Neural cell (in vitro differentiated cells): ENCODE results near the gene NCK1. TPM values are rescaled to one million over a fixed set of nuclear protein-coding genes. Genes with fewer than 3 reads are reported as not detected.

ENCODE experiments used
- H2AFZ ChIP-seq: fragments of 200-600, 300-800 bp; sonication (generic), shearing (Covaris generic); 2 replicates; pipeline ENCODE4 v1.6.0; 2014; ENCODE audit warnings: low read depth, mild to moderate bottlenecking, antibody characterized with exemption, low read length, moderate library complexity
- H3F3A ChIP-seq: fragments of 200-600 bp; shearing (Covaris generic); 2 replicates; pipeline ENCODE4 v1.6.1; 2016; ENCODE audit warnings: mild to moderate bottlenecking, moderate library complexity, mixed read lengths, antibody characterized with exemption, low read length; ENCODE audit not compliant: insufficient read depth, poor library complexity, severe bottlenecking
- H3K27ac ChIP-seq: fragments of 200-600, 300-800 bp; sonication (generic), shearing (Covaris generic); 2 replicates; pipeline ENCODE4 v1.5.1; 2014; ENCODE audit warnings: mild to moderate bottlenecking, low read length, moderate library complexity
- H3K27me3 ChIP-seq: fragments of 300-800, 200-600 bp; sonication (generic), shearing (Covaris generic); 2 replicates; pipeline ENCODE4 v1.6.0; 2014; ENCODE audit warnings: mild to moderate bottlenecking, low read depth, low read length, moderate library complexity; ENCODE audit not compliant: insufficient read depth
- H3K36me3 ChIP-seq: fragments of 300-800, 200-600 bp; sonication (generic), shearing (Covaris generic); 2 replicates; pipeline ENCODE4 v1.5.1; 2014; ENCODE audit warnings: mild to moderate bottlenecking, antibody characterized with exemption, low read length, moderate library complexity; ENCODE audit not compliant: insufficient read depth
- H3K4me2 ChIP-seq: fragments of 300-800, 200-600 bp; sonication (generic), shearing (Covaris generic); 2 replicates; pipeline ENCODE4 v1.6.0; 2014; ENCODE audit warnings: mild to moderate bottlenecking, low read length
- H3K4me3 ChIP-seq: fragments of 300-800, 200-600 bp; sonication (generic), shearing (Covaris generic); 2 replicates; pipeline ENCODE4 v1.5.1; 2014; ENCODE audit warnings: mild to moderate bottlenecking, low read length, moderate library complexity
- H3K79me2 ChIP-seq: fragments of 200-600 bp; shearing (Covaris generic); replicated peaks from 2 replicates; pipeline ENCODE4 v1.6.0; 2014; ENCODE audit warnings: mild to moderate bottlenecking, low read length, moderate library complexity; ENCODE audit not compliant: insufficient read depth
- H3K9ac ChIP-seq: fragments of 300-800, 200-600 bp; sonication (generic), shearing (Covaris generic); 2 replicates; pipeline ENCODE4 v1.6.1; 2016; ENCODE audit warnings: mild to moderate bottlenecking, low read length, mixed read lengths
- H3K9me2 ChIP-seq: fragments of 200-600 bp; shearing (Covaris generic); 2 replicates; pipeline ENCODE4 v1.6.1; 2016; ENCODE audit warnings: mild to moderate bottlenecking, low read length, mixed read lengths; ENCODE audit not compliant: insufficient read depth
- H3K9me3 ChIP-seq: fragments of 200-600, 300-800 bp; sonication (generic), shearing (Covaris generic); 2 replicates; pipeline ENCODE4 v1.6.1; 2016; ENCODE audit warnings: mild to moderate bottlenecking, mixed run types, low read length, moderate library complexity, mixed read lengths
- H4K20me1 ChIP-seq: fragments of 200-600 bp; shearing (Covaris generic); 2 replicates; pipeline ENCODE4 v1.6.1; 2016; ENCODE audit warnings: mild to moderate bottlenecking, mixed run types; ENCODE audit not compliant: insufficient read depth
- CTCF ChIP-seq: fragments of 450-650 bp; IDR thresholded peaks from 2 replicates; pipeline ENCODE4 v1.5.1; 2014; ENCODE audit warnings: antibody characterized with exemption, mild to moderate bottlenecking, moderate library complexity; ENCODE audit not compliant: poor library complexity, severe bottlenecking
- EP300 ChIP-seq: fragments of 450-650 bp; conservative IDR thresholded peaks from 2 replicates; pipeline ENCODE4 v1.6.1; 2014; ENCODE audit warnings: antibody characterized with exemption, mild to moderate bottlenecking, moderate library complexity; ENCODE audit not compliant: poor library complexity, severe bottlenecking
- EZH2 ChIP-seq: fragments of 200-600, 300-800 bp; shearing (Covaris generic), sonication (generic); IDR thresholded peaks from 2 replicates; pipeline ENCODE4 v1.6.1; 2014; ENCODE audit warnings: antibody characterized with exemption, low read length, borderline replicate concordance, mild to moderate bottlenecking; ENCODE audit not compliant: insufficient read depth, poor library complexity, severe bottlenecking
- MXI1 ChIP-seq: fragments of 450-650 bp; conservative IDR thresholded peaks from 2 replicates; pipeline ENCODE4 v1.6.1; 2014; ENCODE audit warnings: antibody characterized with exemption, mild to moderate bottlenecking; ENCODE audit not compliant: poor library complexity, severe bottlenecking
- POLR2AphosphoS5 ChIP-seq: IDR thresholded peaks from 2 replicates; pipeline ENCODE4 v1.6.1; 2012
- RAD21 ChIP-seq: fragments of 450-650 bp; conservative IDR thresholded peaks from 2 replicates; pipeline ENCODE4 v1.6.1; 2014; ENCODE audit warnings: antibody characterized with exemption, mild to moderate bottlenecking, moderate library complexity
- TAF1 ChIP-seq: IDR thresholded peaks from 2 replicates; pipeline ENCODE4 v1.6.1; 2012; ENCODE audit warnings: low read depth
- polyA plus RNA-seq: library from polyadenylated mRNA; depleted of rRNA; stranded (reverse); fragments of >200 nt; gene quantifications from 2 replicates; pipeline ENCODE4 v1.2.3, GENCODE V29; 2014
- TF ChIP-seq, protein P1 (sequence below): IDR thresholded peaks from 2 replicates; pipeline ENCODE4 v1.6.1; 2012; ENCODE audit warnings: borderline replicate concordance

The NCK1 gene
- polyA plus RNA-seq, 1 donor from 2014 or later: 21.5 TPM

DNA sequence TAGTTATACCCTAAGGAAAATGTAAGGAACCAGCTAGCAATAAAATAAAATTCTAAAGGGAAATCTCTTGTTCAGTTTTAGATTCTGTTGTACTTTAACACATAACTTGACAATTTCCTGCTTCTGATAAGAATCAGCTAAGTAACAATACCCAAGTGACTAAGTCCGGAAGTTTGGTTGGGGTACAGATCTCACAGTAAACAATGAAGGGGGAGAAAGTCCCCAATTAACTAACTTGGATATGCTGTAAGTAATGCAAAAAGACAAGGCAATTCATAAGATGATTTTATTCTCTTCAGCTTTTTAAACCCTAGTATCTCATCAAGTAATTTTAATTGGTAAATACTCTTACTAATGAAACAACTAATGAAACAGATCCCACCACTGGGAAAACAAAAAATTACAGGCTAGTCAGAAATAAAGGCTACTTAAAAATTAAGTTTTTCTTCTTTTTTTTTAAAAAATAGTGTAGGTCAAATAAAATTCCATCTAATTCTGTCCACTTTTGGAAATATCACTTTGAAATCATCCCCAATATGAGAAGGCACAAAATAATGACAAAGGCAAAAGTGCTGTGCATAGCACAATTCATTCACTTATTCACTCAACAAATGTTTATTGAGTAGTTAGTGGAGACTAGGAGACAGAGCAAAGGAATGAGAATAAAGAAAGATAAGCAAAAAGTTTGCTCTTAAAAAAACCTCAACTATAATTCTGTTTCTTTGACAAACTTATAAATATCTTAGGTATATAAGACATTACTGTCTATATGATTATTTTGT is 58.0 kb downstream of the NCK1 start:
- Histone ChIP-seq H3K27me3 (no peaks in the 10 kb centered on the region), H3K36me3 (no peaks in the 10 kb centered on the region), H3K9me2 (no peaks in the 10 kb centered on the region), H3K79me2 (peaks cover 7% of the 10 kb centered on the region), H4K20me1 (no peaks in the 10 kb centered on the region), H3K4me2 (no peak overlapping the region), H3K4me3 (no peak overlapping the region), H3F3A (no peaks in the 10 kb centered on the region), H3K9me3 (no peaks in the 10 kb centered on the region), H3K27ac (no peak overlapping the region), H2AFZ (no peak overlapping the region), H3K9ac (no peak overlapping the region)
- TF ChIP-seq TAF1 (no peak), EP300 (no peak), RAD21 (no peak), POLR2AphosphoS5 (no peak), CTCF (no peak), MXI1 (no peak), EZH2 (no peak)
- TF ChIP-seq, protein P1, sequence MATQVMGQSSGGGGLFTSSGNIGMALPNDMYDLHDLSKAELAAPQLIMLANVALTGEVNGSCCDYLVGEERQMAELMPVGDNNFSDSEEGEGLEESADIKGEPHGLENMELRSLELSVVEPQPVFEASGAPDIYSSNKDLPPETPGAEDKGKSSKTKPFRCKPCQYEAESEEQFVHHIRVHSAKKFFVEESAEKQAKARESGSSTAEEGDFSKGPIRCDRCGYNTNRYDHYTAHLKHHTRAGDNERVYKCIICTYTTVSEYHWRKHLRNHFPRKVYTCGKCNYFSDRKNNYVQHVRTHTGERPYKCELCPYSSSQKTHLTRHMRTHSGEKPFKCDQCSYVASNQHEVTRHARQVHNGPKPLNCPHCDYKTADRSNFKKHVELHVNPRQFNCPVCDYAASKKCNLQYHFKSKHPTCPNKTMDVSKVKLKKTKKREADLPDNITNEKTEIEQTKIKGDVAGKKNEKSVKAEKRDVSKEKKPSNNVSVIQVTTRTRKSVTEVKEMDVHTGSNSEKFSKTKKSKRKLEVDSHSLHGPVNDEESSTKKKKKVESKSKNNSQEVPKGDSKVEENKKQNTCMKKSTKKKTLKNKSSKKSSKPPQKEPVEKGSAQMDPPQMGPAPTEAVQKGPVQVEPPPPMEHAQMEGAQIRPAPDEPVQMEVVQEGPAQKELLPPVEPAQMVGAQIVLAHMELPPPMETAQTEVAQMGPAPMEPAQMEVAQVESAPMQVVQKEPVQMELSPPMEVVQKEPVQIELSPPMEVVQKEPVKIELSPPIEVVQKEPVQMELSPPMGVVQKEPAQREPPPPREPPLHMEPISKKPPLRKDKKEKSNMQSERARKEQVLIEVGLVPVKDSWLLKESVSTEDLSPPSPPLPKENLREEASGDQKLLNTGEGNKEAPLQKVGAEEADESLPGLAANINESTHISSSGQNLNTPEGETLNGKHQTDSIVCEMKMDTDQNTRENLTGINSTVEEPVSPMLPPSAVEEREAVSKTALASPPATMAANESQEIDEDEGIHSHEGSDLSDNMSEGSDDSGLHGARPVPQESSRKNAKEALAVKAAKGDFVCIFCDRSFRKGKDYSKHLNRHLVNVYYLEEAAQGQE: no peak

DNA sequence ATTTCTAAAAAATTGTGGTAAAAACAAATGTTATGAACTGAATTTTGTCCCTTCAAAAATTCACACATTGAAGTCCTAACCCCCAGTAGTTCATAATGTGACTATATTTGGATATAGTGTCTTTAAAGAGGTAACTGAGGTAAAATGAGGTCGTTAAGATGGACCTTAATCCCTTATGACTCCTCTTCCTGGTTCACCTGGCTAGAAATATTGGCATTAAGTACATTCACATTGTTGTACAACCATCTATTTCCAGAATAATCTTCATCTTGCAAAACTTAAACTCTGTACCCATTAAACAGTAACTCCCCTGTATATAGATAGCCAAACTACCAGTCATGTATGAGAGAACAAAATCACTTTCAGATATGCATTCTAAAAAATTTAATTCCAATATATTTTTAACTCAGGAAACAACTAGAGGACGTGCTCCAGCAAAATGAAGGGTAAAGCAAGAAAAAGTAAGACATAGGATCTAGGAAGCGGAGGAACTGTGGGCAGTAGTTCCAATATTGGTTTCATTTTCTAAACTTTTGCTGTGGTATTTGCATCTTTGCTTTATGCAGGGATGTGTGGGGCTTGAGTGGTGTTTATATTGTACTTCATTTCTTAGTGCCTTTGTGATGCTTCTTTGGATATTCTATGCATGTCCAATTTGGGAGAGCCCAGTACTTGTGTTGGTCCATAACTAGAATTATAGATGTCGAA is 59.0 kb downstream of the NCK1 start:
- Histone ChIP-seq H3F3A (no peaks in the 10 kb centered on the region), H3K36me3 (no peaks in the 10 kb centered on the region), H3K9ac (no peak overlapping the region), H3K9me3 (no peaks in the 10 kb centered on the region), H3K4me3 (no peak overlapping the region), H3K79me2 (peaks cover 7% of the 10 kb centered on the region), H3K4me2 (no peak overlapping the region), H3K9me2 (no peaks in the 10 kb centered on the region), H2AFZ (no peak overlapping the region), H3K27ac (no peak overlapping the region), H3K27me3 (no peaks in the 10 kb centered on the region), H4K20me1 (no peaks in the 10 kb centered on the region)
- TF ChIP-seq MXI1: no peak
